Activated T-cell treated with anti-CD3 and anti-CD28 coated beads, Interleukin-2, amount 50 U/mL, for 1 hour (primary cell): ENCODE data around the gene ADAM12.
"Not testable (repeated sequence)": the region's sequence is repeated elsewhere in the genome, so short reads cannot be mapped to it uniquely, and the experiment has no call there.

Experiments used
- DNase-seq: peaks from one replicate; pipeline ENCODE4 v3.0.0-alpha.2; 2020

ADAM12 gene

GRCh38 chr10:125994601-125995000 is 393.7 kb downstream of the ADAM12 start:
- DNase-seq = no peak

GRCh38 chr10:125992254-125992653 is 396.0 kb downstream of the ADAM12 start:
- DNase-seq = no peak

DNA sequence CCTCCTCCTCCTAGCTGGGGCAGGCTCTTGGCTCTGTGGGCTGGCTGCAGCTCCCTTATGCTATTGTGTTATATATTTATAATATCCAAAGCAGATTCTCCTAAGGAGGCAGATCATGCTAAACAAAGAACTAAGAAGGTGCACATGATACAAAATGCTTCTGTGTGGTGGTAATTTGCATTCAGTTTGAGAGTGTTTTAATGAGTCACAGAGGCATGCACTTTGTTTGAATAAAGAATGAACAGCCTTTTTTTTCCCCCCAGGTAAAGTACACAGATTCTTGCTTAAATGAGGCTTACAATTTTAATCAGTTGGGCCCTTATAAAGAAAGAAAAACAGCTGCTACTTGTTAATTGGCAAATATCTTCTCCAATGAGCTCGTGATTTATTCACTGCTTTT is 396.9 kb downstream of the ADAM12 start:
- no peak for DNase-seq

DNA sequence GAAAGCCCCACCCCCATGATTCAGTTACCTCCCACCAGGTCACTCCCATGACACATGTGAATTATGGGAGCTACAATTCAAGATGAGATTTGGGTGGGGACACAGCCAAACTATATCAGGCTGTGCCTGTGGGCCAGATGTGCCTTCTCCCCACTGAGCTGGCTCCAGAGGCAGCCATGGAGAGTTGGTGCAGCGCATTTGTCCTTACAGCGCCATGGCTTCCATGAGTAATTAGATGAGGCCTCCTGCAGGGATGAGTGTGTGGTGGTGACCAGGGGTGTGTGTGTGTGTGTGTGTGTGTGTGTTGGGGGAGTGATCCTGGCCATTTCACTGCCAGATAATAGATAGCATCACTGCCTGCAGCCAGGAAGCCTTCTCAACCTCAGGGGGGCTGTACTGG is 397.3 kb downstream of the ADAM12 start:
- DNase-seq = no peak

- no peak for DNase-seq
These were observed 398.5 kb downstream of the ADAM12 start for GRCh38 chr10:125989791-125990190.

DNA sequence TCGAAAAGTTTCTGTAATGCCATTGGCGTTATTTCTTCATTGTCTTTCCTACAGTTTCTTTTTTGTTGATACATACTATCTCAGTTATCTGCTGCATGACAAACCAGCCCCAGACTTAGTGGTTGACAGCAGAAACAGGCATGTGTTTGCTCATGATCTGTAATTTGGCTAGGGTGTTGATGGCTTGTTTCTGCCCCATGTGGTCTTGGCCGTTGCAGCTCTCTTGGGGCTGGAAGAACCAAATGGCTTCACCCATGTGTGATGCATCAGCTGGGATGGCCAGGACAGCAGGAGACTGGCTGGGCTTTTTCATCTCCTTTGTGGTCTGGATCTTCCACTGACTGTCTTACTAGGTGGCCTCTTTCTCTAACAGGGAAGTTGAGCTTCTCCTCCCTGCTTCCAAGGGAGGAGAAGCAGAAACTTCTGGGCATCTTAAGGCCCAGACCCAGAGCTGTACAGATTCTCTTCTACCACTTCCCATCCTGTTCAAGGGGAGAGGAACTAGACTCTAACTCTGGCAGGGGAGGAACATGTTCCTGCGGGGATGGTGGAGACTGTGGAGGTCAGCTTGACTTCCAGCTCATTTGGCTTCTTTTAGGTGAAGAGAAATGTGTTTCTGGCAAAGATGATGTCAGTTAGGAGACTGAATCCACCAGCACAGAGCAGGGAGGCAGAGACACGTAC is 402.6 kb downstream of the ADAM12 start:
- no peak for DNase-seq

DNA sequence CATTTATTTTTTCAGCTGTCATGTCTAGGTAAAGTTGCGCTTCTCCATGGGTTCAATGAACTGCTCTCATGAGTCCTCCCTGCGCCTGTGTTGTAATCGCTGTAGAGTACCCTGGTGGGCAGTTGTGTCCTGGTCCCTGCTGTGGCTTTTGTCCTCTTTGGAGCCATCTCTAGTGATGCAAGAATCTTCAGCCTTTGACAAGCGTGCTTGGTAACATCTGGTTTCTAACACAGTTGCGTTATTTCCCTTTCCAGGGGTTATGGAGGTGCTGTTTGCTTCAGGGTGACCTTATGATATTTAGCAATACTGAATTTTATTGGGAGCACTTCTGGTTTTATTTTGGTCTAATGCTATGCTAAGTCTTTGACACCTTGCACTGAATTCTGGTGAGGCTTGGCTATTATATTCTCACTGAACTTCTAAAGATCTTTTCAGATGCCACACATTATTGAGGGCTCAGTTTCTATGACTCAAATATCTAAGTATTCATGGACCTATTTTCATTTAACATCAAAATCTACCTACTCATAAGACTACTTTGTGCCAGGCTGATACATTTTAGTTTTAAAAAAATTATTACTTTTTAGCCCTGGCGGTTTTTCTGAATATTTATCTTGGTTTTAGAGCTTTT is 403.3 kb downstream of the ADAM12 start:
- DNase-seq = no peak

GRCh38 chr10:125984346-125984745 is 403.9 kb downstream of the ADAM12 start:
- no peak for DNase-seq

DNA sequence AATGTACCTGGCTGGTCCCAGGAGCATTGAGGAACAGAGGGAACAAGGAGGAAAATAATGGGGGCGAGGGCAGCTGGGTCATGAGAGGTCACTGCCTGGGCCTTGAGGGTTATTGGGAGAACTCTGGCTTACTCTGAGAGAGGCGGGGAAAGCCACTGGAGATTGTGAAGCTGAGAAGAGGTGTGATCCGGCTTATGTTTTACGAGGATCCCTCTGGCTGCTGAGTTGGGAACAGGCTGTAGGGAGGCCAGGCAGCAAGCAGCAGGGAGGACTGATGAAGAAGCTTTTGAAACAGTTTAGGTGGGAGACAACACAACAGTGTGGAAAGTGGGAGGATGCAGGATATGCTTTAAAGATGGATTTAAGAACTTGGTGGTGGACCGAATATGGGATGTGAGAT is 404.6 kb downstream of the ADAM12 start:
- DNase-seq = no peak

DNA sequence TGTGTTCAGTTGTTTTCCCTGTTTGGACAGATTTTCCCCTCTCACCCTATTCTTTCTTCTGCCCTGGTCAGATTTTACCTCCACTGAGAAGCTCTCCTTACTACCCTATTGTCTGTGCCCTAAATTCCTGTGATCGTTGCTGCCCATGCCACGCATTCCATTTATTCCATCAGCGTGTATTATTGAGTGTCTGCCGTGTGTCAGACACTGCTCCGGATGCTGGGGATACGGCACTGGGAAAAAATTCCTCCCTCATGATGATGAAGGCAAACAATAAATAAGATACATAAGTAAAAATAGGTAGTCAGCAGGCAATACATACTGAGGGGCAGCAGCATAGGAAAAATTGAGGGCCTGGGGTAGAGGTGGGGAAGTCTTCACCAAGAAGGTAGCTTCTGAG is 405.1 kb downstream of the ADAM12 start:
- no peak for DNase-seq

GRCh38 chr10:125982260-125982948 is 405.9 kb downstream of the ADAM12 start:
- DNase-seq = no peak

DNA sequence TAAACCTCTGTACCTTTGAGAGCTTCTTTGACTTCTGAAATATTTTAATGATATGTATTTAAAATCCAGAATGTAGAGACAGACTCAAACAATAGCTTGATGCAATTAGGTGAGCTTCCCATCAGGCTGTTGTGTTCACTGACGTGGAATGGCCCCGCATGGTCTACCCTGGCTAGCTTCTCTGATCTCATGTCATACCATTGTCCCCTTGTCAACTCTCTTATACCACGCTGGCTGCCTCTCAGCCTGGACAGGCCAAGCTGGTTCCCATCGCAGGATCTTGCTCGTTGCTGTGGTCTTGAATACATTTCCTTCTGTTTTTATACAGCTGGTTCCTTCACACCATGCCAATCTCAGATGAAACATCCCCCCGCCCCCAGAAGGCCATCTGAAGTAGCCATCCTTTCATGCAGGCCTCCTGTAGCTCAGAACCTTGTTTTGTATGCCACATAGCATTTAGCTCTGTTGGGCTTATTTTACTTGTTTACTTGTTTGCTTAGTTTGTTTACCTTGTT is 407.7 kb downstream of the ADAM12 start:
- no peak for DNase-seq

DNA sequence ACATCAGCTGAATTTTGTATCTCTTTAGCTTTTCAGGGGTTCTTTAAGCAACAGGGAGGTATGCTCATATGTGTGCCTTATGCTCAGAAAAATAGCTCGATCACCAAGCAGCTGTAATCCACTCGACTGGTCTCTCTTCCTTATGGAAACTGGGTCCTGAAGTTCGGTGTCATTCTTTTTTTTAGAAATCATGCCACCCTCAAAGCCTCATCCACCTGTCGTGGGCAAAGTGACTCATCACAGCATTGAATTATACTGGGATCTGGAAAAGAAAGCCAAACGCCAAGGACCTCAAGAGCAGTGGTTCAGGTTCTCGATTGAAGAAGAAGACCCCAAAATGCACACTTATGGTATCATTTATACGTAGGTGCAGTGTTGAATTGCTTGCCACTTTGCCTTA is 408.3 kb downstream of the ADAM12 start:
- DNase-seq = no peak

DNA sequence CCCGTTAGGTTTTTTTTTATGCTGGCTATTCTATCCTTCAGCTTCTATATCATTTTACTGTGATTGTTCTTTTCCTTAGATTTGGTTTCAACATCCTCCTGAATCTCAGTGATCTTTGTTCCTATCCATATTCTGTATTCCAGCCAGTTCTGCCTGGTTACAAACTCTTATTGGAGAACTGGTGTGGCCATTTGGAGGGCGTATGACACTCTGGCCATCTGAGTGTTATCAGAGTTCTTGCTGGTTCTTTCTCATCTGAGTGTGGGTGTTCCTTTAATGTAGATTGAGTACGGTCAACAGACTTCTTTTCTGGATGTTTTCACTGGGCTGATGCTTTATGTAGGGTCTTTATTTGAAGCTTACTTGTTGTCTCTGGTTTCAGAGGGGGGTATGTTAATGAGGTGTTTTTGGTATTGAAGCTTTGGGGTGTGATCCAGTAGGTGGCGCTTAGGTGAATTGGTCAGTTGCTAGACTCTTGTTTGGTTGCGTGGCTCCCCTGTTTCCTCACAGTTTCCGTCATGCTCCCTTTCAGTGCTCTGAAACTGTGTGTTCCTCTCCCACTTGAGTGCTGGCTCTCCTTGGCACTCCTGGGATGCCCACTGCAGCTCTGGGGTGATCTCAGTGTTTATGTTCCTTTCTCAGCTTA is 411.2 kb downstream of the ADAM12 start:
- DNase-seq = no peak

DNA sequence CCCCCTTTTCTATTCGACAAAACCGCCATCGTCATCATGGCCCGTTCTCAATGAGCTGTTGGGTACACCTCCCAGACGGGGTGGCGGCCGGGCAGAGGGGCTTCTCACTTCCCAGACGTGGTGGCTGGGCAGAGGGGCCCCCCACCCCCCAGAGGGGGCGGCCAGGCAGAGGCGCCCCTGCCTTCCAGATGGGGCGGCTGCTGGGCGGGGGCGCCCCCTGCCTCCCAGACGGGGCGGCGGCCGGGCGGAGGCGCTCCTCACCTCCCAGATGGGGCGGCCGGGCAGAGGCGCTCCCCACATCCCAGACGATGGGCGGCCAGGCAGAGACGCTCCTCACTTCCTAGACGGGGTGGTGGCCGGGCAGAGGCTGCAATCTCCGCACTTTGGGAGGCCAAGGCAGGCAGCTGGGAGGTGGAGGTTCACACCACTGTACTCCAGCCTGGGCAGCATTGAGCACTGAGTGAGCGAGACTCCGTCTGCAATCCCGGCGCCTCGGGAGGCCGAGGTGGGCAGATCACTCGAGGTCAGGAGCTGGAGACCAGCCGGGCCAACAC is 418.1 kb downstream of the ADAM12 start:
- not testable (repeated sequence) for DNase-seq

GRCh38 chr10:125967533-125967932 is 420.7 kb downstream of the ADAM12 start:
- DNase-seq = no peak

GRCh38 chr10:125964558-125964957 is 423.7 kb downstream of the ADAM12 start:
- no peak for DNase-seq
